SH-SY5Y (cell line): ENCODE measurements around the gene MACO1.

Source experiments
- GATA2 ChIP-seq: IDR thresholded peaks from 2 replicates; pipeline ENCODE4 v1.6.1; 2011; ENCODE audit warnings: mild to moderate bottlenecking, low read depth, low read length
- GATA3 ChIP-seq: IDR thresholded peaks from 2 replicates; pipeline ENCODE4 v1.6.1; 2011; ENCODE audit warnings: low read depth, mild to moderate bottlenecking, low read length, moderate library complexity

DNA sequence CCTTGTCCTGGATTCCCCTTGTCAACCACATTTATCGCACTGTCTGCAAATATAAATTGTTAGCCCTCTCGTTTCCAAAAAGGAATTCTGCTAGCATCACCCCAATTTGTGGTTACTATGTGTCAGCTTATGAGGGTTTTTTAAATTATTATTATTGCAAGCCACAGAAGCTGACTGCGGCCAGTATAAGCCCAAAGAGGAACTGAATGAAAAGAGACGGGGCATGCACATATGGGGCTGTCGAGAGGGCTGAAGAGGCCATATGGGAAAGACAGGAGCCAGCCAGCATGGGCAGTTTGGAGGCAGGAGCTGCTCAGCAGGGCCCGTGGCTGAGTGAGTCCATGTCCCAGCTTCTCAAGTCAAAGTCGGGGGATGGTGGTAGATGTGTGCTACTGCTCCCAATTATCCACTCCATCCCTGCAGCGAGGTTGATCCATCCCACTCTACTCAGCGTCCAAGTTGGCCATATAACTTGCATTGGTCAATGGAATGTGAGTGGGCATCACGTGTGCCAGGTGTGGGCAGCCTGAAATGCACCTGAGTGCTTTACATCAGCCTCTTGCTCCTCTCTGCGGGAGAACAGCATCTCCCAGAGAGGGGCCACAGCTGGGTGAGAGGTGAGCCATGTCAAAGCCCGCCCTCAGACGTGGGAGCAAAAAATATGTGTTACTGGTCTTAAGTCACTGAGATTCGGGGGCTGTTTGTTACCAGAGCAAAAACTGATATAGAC is 75.1 kb downstream of the MACO1 start:
- TF ChIP-seq GATA2 (no peak), GATA3 (no peak)
